Neural progenitor cell (in vitro differentiated cells): ENCODE measurements around the gene HTT.

Experiments
- CTCF ChIP-seq: fragments of 200-600 bp; sonication (generic); IDR thresholded peaks from 2 replicates; pipeline ENCODE4 v1.5.1; 2017; ENCODE audit warnings: antibody characterized with exemption, mild to moderate bottlenecking
- EZH2 ChIP-seq: fragments of 200-600 bp; sonication (generic); IDR thresholded peaks from 2 replicates; pipeline ENCODE4 v1.6.1; 2017; ENCODE audit warnings: antibody characterized with exemption, mild to moderate bottlenecking, moderate library complexity
- EZH2phosphoT487 ChIP-seq: fragments of 200-600 bp; sonication (generic); IDR thresholded peaks from 2 replicates; pipeline ENCODE4 v1.6.1; 2017; ENCODE audit warnings: antibody characterized with exemption

DNA sequence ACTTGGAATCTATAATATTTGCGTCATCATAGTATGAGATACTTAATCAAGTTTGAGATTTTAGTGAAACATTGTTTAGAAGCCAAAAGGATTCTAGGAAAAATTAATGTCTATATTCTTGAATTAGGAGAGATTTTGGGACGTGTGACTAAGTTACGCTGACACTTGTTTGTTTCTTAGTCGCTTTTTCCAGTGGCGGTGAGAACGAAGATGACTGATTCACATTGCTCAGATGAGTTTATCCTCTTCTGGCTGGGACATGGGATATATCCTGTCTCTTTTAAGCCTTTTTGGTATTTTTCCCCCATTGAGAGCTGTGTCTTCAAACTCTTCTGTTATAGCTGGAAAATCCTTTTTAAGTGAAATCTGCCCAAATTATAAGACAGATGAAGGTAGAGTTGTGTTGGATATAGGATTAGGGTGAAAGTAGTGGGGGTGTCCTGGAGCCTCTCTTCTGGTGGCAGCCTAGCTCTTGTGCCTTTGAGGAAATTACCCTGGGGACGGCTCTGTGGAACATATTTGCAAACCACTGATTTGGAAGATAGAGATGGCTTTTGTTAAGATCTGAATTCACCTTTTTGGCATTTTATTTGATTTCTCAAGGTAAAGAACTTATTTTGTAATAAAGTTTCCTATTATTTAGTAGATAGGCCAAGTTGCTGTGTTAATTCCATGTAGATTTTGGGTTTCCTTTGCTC is 49.7 kb downstream of the HTT start:
- TF ChIP-seq CTCF (no peak), EZH2 (no peak), EZH2phosphoT487 (no peak)
